HEK293 (cell line): Measurements from ENCODE around the gene FLNC.

Source experiments
- CTCF ChIA-PET: fragments of 350-600 bp; formaldehyde crosslinking; extraction: SDS; loops from one replicate; lab custom pipeline; 2021; ENCODE audit warnings: antibody characterized with exemption; lab: Yijun Ruan, JAX
- POLR2A ChIA-PET: fragments of 300-600 bp; formaldehyde crosslinking; extraction: SDS; loops from one replicate; lab custom pipeline; 2020; ENCODE audit warnings: antibody characterized with exemption, inconsistent platforms; lab: Yijun Ruan, JAX
- H3K27ac ChIP-seq: fragments of 200-500 bp; sonication (Bioruptor generic); 2 replicates; pipeline ENCODE4 v1.5.1; 2014; ENCODE audit warnings: low read depth, low read length, control low read depth, inconsistent platforms; ENCODE audit errors: extremely low read depth
- H3K36me3 ChIP-seq, 2 experiments: fragments of 200-500 bp in 1 of 2; sonication (Bioruptor generic) in 1 of 2; 1 replicate in 1 of 2; 2 replicates in 1 of 2; pipeline ENCODE4 v1.5.1; 2014 to 2017; ENCODE audit warnings: inconsistent platforms in 2 of 2, low read length in 2 of 2; ENCODE audit not compliant: control insufficient read depth in 2 of 2, insufficient read depth in 1 of 2
- H3K4me1 ChIP-seq: fragments of 200-500 bp; sonication (Bioruptor generic); 2 replicates; pipeline ENCODE4 v1.5.1; 2014; ENCODE audit warnings: mild to moderate bottlenecking, low read length, inconsistent platforms; ENCODE audit not compliant: control insufficient read depth, insufficient read depth
- H3K4me3 ChIP-seq: 2 replicates; pipeline ENCODE4 v1.5.1; 2011; ENCODE audit warnings: low read depth, mild to moderate bottlenecking, control low read depth, low read length, moderate library complexity
- H3K9me3 ChIP-seq: fragments of 200-500 bp; sonication (Bioruptor generic); 2 replicates; pipeline ENCODE4 v1.5.1; 2014; ENCODE audit warnings: low read depth, low read length, inconsistent platforms; ENCODE audit not compliant: control insufficient read depth, insufficient read depth
- BCL6B ChIP-seq: fragments of 450-650 bp; formaldehyde crosslinking; IDR thresholded peaks from 2 replicates; pipeline ENCODE4 v1.5.1; 2017; ENCODE audit warnings: missing biosample characterization, missing genetic modification characterization
- CTCF ChIP-seq: fragments of 450-650 bp; formaldehyde crosslinking; IDR thresholded peaks from 2 replicates; pipeline ENCODE4 v1.5.1; 2016; ENCODE audit warnings: missing biosample characterization, missing genetic modification characterization
- HIC1 ChIP-seq: fragments of 450-650 bp; formaldehyde crosslinking; IDR thresholded peaks from 2 replicates; pipeline ENCODE4 v1.5.1; 2016; ENCODE audit warnings: missing biosample characterization, missing genetic modification characterization
- HOXC10 ChIP-seq: sonication (generic); formaldehyde crosslinking; IDR thresholded peaks from 2 replicates; pipeline ENCODE4 v1.8.1; 2023; ENCODE audit warnings: mild to moderate bottlenecking, missing genetic modification reagents
- MEIS1 ChIP-seq: sonication (generic); formaldehyde crosslinking; IDR thresholded peaks from 2 replicates; pipeline ENCODE4 v1.8.1; 2022; ENCODE audit warnings: missing genetic modification reagents, mild to moderate bottlenecking, borderline replicate concordance
- REPIN1 ChIP-seq: fragments of 450-650 bp; formaldehyde crosslinking; IDR thresholded peaks from 2 replicates; pipeline ENCODE4 v1.5.1; 2017; ENCODE audit warnings: missing biosample characterization, missing genetic modification characterization, low read depth
- REST ChIP-seq: fragments of 450-650 bp; formaldehyde crosslinking; IDR thresholded peaks from 2 replicates; pipeline ENCODE4 v1.5.1; 2016; ENCODE audit warnings: missing biosample characterization, missing genetic modification characterization
- SCRT1 ChIP-seq: fragments of 450-650 bp; formaldehyde crosslinking; IDR thresholded peaks from 2 replicates; pipeline ENCODE4 v1.5.1; 2016; ENCODE audit warnings: missing biosample characterization, missing genetic modification characterization, borderline replicate concordance
- SP3 ChIP-seq: fragments of 450-650 bp; formaldehyde crosslinking; IDR thresholded peaks from 2 replicates; pipeline ENCODE4 v1.5.1; 2016; ENCODE audit warnings: missing biosample characterization, missing genetic modification characterization
- YY1 ChIP-seq: fragments of 450-650 bp; formaldehyde crosslinking; IDR thresholded peaks from 2 replicates; pipeline ENCODE4 v1.5.1; 2018; ENCODE audit warnings: missing biosample characterization, missing genetic modification characterization
- YY2 ChIP-seq: fragments of 450-650 bp; formaldehyde crosslinking; IDR thresholded peaks from 2 replicates; pipeline ENCODE4 v1.5.1; 2016; ENCODE audit warnings: missing biosample characterization, missing genetic modification characterization
- ZBTB20 ChIP-seq: fragments of 450-650 bp; formaldehyde crosslinking; IDR thresholded peaks from 2 replicates; pipeline ENCODE4 v1.5.1; 2016; ENCODE audit warnings: missing biosample characterization, missing genetic modification characterization
- ZFHX2 ChIP-seq: fragments of 450-650 bp; formaldehyde crosslinking; conservative IDR thresholded peaks from 2 replicates; pipeline ENCODE4 v1.5.1; 2016; ENCODE audit warnings: missing biosample characterization, missing genetic modification characterization
- ZNF138 ChIP-seq: fragments of 450-650 bp; formaldehyde crosslinking; IDR thresholded peaks from 2 replicates; pipeline ENCODE4 v1.5.1; 2016; ENCODE audit warnings: missing biosample characterization, missing genetic modification characterization, borderline replicate concordance
- ZNF324 ChIP-seq: fragments of 450-650 bp; formaldehyde crosslinking; IDR thresholded peaks from 2 replicates; pipeline ENCODE4 v1.5.1; 2016; ENCODE audit warnings: missing biosample characterization, missing genetic modification characterization
- ZNF350 ChIP-seq: fragments of 450-650 bp; formaldehyde crosslinking; IDR thresholded peaks from 2 replicates; pipeline ENCODE4 v1.5.0; 2017; ENCODE audit warnings: missing biosample characterization, mild to moderate bottlenecking, missing genetic modification characterization
- ZNF398 ChIP-seq: fragments of 450-650 bp; formaldehyde crosslinking; IDR thresholded peaks from 2 replicates; pipeline ENCODE4 v1.5.1; 2017; ENCODE audit warnings: missing biosample characterization, missing genetic modification characterization
- ZNF423 ChIP-seq: fragments of 450-650 bp; formaldehyde crosslinking; IDR thresholded peaks from 2 replicates; pipeline ENCODE4 v1.5.1; 2016; ENCODE audit warnings: missing biosample characterization, missing genetic modification characterization
- ZNF514 ChIP-seq: fragments of 450-650 bp; formaldehyde crosslinking; IDR thresholded peaks from 2 replicates; pipeline ENCODE4 v1.5.1; 2016; ENCODE audit warnings: missing biosample characterization, missing genetic modification characterization
- ZNF544 ChIP-seq: fragments of 450-650 bp; formaldehyde crosslinking; IDR thresholded peaks from 2 replicates; pipeline ENCODE4 v1.5.0; 2017; ENCODE audit warnings: missing biosample characterization, missing genetic modification characterization
- ZNF560 ChIP-seq: fragments of 450-650 bp; formaldehyde crosslinking; IDR thresholded peaks from 2 replicates; pipeline ENCODE4 v1.5.1; 2017; ENCODE audit warnings: missing biosample characterization, missing genetic modification characterization, borderline replicate concordance
- ZNF600 ChIP-seq: fragments of 450-650 bp; formaldehyde crosslinking; IDR thresholded peaks from 2 replicates; pipeline ENCODE4 v1.5.1; 2016; ENCODE audit warnings: missing biosample characterization, missing genetic modification characterization
- ZNF830 ChIP-seq: fragments of 450-650 bp; IDR thresholded peaks from 2 replicates; pipeline ENCODE4 v1.5.0; 2018; ENCODE audit warnings: missing biosample characterization, missing genetic modification characterization, low read depth, mild to moderate bottlenecking, moderate library complexity
- ZSCAN23 ChIP-seq: fragments of 450-650 bp; formaldehyde crosslinking; IDR thresholded peaks from 2 replicates; pipeline ENCODE4 v1.5.1; 2016; ENCODE audit warnings: missing biosample characterization, missing genetic modification characterization
- ZSCAN4 ChIP-seq: fragments of 450-650 bp; formaldehyde crosslinking; IDR thresholded peaks from 2 replicates; pipeline ENCODE4 v1.5.1; 2017; ENCODE audit warnings: missing biosample characterization, missing genetic modification characterization

Gene FLNC

GRCh38 chr7:128829391-128830166 is 627 bp upstream of the FLNC start:
- Histone ChIP-seq H3K9me3 (no peaks in the 10 kb centered on the region), H3K27ac (no peak overlapping the region), H3K4me1 (no peaks in the 10 kb centered on the region), H3K4me3 (peak overlapping the region; percentile 56), H3K36me3 (peaks cover 0 to 1% of the 10 kb centered on the region in 2 experiments; a peak in 1 of 3 replicates)
- ChIA-PET POLR2A (no interaction called here), CTCF (interaction anchor here (2.3 kb wide), 1 partner anchor 50 kb away, joined by 10 read pairs; no protein-coding TSS in a partner anchor)
- TF ChIP-seq ZNF423 (tag by site-specific recombination) (no peak), ZNF350 (tag by site-specific recombination) (no peak), ZNF138 (tag by site-specific recombination) (no peak), ZSCAN23 (tag by site-specific recombination) (no peak), ZNF398 (tag by site-specific recombination) (0 out of 2 replicates have a peak, but pooled peaks have one; percentile 29), ZSCAN4 (tag by site-specific recombination) (no peak), HOXC10 (CRISPR knock-in tag) (no peak), YY1 (tag by site-specific recombination) (no peak), SP3 (no peak), REST (no peak), ZNF560 (tag by site-specific recombination) (no peak), BCL6B (no peak), ZNF600 (tag by site-specific recombination) (no peak), ZNF324 (tag by site-specific recombination) (no peak), ZNF830 (tag by site-specific recombination) (no peak), SCRT1 (tag by site-specific recombination) (no peak), ZBTB20 (tag by site-specific recombination) (peak; percentile 29; the same call in 1 of the 2 replicates), ZFHX2 (tag by site-specific recombination) (no peak), REPIN1 (tag by site-specific recombination) (no peak), ZNF544 (tag by site-specific recombination) (no peak), MEIS1 (no peak), YY2 (tag by site-specific recombination) (no peak), ZNF514 (tag by site-specific recombination) (no peak), HIC1 (tag by site-specific recombination) (0 out of 2 replicates have a peak, but pooled peaks have one; percentile 33), CTCF (tag by site-specific recombination) (no peak)
